Measurements from ENCODE around the gene KRT32.
"Not testable (repeated sequence)": the region's sequence is repeated elsewhere in the genome, so short reads cannot be mapped to it uniquely, and the experiment has no call there.

Gene KRT32

DNA sequence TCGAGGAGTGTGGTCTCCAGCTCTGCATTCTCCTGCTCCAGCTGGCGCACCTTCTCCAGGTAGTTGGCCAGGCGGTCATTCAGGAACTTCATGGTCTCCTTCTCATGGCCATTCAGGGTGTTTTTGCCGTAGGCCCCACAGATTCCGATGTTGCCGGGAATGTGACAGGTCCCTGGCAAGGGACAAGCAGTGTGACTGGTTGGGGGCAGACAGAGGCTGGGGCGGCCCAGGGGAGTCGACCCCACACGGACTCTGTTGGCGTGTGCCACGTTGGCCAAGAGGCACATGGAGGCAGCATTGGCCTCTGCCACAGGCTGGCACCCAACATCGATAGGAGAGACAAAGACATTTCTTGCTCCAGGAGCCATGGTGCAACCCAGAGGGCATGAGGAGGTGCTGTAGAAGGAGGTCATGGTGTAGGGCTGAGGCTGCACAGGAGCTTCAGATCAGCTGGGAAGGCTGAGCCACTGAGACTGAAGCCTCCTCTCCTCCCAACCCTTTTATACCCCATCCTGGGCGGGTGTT lies 43.0 kb downstream of the KRT32 start, which contains the start of gene KRT37:
KRT37 (minus strand) TSS at position 475 of the 525 bp plus-strand sequence; CDS start at position 413, 62 bp downstream.
- no peak for DNase-seq (ENCODE audit: low spot score)

DNA sequence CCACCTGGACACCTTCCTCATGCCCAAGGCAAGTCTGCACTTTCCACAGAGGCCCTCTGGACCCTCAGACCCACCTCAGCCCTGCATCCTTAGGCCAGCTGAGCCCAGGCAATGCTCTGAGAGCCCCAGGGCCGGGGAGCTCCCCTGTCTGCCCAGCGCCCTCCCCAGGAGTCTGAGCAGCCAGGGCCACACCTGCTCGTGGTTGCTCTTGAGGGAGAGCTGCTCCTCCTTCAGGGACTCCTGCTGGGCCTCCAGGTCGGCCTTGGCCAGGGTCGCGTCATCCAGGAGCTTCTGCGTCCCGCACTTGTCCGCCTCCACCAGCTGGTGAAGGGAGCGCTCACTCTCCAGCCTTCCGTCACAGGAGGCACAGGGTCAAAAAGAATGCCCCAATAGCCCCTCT lies 44.6 kb downstream of the KRT32 start:
- DNase-seq (ENCODE audit: low spot score), result not testable (repeated sequence)

DNA sequence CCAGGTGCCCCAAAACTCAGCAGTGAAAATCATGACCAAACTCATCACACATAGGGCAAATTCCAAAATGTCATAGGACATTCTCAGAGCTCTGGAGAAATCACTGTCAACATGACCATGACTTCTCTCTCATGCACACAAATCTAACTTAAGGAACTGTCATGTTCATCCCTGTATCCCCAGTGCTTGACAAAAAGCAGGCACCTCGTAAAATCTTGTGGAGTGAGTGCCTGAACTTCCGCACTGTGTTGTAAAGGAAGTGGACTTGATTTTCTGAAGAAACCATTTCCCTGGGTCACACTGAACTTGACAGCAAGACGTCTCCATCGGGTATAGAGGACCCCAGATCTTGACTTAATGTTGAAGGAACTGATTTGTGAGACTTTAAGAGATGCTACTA lies 45.6 kb downstream of the KRT32 start:
- DNase-seq (ENCODE audit: low spot score), result no peak

DNA sequence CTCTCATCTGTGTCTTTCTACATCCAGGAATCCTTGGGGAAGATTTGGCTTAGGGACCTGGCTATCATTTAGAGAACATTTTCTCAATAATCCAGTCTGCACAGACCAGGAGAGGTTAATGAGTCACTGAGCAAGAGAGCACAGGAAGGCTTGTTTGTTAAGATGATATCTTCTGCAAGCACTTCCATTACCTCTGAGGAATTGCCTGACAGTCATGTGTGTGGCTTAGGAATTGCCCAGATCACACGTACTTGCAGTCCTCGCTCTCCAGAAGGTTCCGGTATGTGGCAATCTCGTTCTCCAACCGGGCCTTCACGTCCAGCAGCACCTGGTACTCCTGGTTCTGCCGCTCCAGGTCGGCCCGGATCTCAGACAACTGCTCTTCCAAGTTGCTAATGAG lies 46.1 kb downstream of the KRT32 start:
- no peak for DNase-seq (ENCODE audit: low spot score)

DNA sequence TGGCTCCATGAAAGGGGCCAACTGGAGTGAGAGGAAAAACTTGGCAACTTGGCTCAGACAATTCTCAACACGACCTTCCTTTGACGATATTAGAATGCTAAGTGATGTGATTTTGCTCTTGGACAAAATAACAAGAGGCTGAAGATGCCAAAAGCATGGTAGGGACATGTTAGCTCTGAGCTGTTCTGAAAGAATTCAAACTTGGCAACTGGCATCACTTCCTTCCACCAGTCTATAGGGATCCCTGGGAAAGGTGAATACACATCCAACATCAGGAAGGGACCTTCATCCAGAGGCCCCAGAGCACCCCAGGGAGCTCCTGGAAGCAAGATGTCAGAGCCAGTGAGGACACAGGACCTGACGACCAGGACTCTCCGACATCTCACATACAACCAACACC lies 47.1 kb downstream of the KRT32 start:
- DNase-seq (ENCODE audit: low spot score), result no peak

DNA sequence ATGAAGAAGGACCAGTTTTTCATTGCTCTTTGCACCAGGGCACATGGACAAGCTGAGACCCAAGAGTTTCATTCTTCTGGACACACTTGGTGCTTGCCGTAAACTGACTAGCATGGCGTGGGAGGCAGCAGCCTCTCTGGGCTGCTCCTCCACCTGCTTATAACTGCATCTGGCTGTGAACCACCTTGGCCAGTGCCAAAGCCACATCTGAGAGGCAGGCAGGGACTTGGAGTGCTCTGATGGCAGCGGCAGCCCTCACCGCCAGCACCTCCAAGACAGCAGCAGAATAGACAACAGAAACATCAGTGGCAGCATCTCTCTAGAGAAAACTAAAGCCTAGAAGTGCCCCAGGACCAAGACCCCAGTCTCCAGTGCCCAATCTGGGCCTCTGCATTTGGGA lies 47.5 kb downstream of the KRT32 start:
- no peak for DNase-seq (ENCODE audit: low spot score)

DNA sequence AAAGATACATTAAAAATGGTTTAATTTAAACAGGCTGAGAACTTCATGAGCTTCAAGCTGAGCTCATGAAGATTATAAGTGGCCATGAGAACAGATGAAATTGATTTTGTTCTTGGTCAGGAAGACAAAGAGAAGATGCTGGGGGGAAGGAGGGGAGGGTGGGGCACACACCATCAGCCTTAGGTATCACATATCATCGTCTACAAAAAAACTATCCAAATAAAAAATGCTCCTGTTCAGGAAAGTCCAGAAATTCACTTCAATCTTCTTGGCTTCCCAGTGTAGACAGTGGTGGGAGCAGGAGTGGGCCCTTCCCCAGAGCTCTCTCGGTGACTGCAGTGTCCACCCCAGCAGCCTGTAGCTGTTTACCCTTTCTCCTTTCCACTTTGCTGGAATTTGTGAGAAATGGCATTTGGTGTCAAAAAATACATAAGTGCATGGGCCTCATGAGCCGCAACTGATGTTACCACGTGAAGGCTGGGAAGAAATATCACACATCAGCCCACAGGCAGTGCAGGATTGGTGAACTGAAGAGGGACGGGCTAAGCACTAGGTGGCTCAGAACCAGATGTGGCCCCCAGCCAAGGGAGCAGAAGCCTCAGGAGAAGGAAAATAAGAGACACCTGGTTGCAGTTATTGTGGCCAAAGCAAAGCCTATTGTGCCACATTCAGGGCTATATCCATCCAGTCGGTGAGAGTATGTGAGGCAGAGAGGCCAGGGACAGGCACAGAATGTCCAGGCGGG lies 48.9 kb downstream of the KRT32 start:
- no peak for DNase-seq (ENCODE audit: low spot score)

DNA sequence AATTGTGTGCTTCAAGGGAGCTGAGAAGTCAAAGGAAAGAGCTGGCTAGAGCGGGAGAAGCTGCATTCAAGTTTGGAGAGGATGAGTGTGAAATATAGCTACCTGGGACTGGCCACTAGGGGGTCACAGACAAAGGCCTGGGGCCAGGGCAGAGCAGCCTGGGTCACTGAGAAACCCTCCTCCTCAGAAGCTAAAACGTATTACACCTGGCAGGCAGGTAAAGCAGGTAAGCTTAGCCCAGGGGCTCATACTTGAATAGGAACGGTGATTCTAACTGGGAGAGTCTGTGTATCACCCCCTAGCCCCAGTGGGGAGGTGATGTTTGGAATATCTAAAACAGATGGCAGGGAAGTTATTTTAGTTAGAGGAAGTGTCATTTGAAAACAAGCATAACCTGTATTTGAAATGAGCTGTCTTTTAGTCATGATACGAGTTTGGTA lies 49.6 kb downstream of the KRT32 start:
- peak; percentile 30 for DNase-seq (ENCODE audit: low spot score)

DNA sequence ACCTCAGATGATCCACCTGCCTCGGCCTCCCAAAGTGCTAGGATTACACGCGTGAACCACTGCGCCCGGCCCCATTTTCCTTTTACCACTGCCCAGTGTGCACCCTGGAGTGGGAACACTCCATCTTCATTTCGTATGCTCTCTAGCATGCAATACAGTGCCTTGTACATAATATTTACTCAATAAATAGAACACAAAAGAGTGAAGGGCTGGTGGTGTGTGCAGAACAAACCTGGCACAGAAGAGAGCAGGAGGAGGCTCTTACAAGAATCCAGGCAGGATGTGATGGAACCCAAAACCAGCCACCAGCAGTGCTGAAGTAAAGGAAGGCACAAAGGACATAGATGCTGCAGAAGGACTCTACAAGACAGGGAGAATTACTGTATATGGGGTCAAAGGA lies 50.1 kb downstream of the KRT32 start:
- DNase-seq (ENCODE audit: low spot score), result no peak

DNA sequence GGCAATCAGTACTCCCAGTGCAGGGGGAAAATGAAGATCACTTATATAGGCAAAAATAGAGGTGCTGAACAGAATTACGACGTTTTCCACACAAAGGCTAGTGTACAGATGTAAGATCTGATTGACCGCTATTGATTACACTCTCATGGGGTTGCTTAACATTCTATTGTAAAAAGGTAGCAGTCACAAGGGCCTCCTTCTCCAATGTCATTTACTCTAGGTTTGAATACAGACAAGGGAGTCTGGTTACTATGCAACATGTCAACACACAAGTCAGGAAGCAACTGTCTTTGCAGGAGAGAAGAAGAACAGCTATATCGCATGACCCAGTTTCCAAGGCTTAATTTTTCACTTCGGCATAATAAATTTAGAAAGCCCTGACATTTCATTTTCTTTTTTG lies 50.7 kb downstream of the KRT32 start:
- DNase-seq (ENCODE audit: low spot score), result no peak

DNA sequence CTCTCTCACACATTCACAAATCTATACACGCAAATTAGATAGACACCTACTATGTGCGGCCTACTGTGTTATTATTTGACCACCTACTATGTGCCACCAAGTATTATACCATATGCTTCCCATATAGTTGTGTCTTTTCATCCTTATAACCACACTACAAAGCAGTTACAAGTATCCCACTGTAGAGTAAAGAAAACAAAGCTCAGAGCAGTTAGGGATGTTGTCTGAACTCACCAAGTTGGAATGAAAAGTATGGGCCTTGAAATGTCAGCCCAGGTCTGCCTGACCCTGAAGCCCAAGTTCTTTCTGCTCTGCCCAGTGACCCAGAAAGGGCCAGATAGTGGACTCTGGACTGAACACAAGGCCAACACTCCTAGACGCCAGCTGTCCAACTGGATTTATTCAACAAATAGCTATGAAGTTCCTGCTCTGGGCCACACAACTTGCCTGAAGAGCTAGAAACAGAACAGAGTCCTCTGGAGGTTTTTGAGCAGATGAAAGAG lies 51.3 kb downstream of the KRT32 start:
- DNase-seq (ENCODE audit: low spot score), result no peak

DNA sequence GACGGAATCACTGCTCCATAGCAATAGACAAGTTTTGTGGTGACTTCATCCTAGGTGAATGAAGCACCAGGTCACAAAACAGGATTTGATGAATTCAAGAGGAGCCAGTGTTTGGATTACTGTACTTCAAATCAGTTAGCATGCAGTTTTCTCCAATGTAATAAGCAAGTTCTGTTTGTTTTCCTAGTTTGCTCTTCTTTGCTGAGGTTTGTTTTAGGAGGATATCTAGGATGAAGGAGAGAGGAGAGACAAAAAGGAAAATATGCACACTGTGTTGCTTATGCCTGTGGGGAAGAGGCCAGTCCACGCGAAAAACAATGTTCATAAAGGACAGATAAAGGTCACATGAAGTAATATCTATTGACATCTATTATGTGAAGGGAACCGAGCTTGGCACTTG lies 51.8 kb downstream of the KRT32 start:
- DNase-seq (ENCODE audit: low spot score), result no peak

DNA sequence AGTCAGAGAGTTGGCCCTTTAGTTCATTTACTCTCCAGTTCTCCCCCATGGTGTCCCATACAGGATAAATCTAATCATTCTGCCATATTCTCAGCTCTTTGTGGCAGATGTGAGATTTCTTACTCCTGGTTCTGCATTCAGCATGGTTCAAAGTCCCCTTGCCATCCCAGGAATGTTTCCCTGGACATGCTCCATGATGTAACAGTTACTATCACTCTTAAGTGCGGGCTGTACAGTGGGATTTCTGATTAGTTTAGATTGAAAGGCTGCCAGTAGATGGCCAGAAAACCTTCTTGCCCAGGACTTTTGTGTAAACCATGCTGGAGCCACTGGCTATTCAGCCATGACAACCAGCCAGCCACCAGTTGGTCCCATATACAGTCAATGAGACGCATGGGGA lies 53.2 kb downstream of the KRT32 start:
- no peak for DNase-seq (ENCODE audit: low spot score)

DNA sequence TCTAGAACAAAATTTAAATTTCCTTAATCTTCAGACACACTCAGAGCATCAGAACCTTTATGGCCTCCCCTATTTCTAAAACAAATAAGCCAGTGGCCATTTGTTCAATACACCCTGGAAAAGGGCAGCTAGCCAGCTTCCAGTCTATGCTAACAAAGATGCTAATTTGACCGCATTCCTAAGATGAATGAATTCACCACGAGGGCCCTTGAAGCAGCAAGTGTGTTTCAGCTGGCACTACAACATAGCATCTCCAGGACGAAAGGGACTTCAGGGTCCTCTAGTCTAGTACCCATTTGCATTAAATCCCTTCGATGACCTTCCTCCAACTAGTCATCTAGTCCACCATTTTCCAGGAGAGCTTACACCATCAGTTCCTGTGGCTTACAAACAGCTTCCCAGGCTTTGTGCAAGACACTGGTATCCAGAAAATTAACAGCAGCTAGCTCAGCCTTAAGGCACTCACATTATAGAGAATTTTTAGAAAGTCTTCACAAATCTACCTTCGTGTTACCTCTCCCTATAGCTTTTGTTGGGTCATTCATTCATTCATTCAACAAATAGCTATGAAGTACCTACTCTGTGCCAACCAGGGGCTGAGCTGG lies 53.7 kb downstream of the KRT32 start:
- no peak for DNase-seq (ENCODE audit: low spot score)

DNA sequence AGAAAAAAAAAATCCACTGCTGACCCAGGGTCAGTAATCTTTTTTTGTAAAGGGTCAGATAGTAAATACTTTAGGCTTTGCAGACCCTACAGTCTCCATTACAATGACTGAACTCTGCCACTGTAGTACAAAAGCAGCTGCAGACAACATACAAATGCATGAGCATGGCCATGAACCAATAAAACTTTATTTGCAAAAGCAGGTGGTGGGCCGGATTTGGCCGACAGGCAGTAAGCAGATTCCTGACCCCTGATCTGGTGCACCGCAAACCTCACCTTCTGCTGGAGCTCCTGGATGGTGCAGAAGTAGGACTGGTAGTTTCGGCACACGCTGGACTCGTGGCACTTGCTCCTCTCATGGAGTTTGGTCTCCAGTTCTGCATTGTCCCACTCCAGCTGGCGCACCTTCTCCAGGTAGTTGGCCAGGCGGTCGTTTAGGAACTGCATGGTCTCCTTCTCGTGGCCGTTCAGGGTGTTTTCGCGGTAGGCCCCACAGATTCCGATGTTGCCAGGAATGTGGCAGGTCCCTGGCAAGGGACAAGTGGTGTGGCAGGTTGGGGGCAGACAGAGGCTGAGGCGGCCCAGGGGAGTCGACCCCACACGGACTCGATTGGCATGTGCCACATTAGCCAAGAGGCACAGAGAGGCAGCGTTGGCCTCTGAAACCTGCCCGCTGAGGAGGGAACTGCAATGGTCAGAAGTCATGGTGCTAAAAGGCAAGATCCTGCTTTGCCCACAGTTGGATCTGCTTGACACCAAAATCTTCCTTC lies 55.9 kb downstream of the KRT32 start:
- DNase-seq (ENCODE audit: low spot score), result no peak

All from NAMALWA (cell line).